HG02571 (cell line): ENCODE measurements around the gene HTT.
"Not testable (repeated sequence)": the region's sequence is repeated elsewhere in the genome, so short reads cannot be mapped to it uniquely, and the experiment has no call there.

Experiments used
- ATAC-seq: cut with Tn5 transposase; IDR thresholded peaks from one replicate; pipeline ENCODE4 v1.9.1; 2021; ENCODE audit warnings: mild to moderate bottlenecking, moderate library complexity; ENCODE audit not compliant: unreplicated experiment

The HTT gene

GRCh38 chr4:3118312-3118711 lies 43.8 kb downstream of the HTT start:
- ATAC-seq, result no peak

- no peak for ATAC-seq
Observed at GRCh38 chr4:3119464-3119863, 45.0 kb downstream of the HTT start.

- no peak for ATAC-seq
Observed at GRCh38 chr4:3121110-3121509, 46.6 kb downstream of the HTT start.

- no peak for ATAC-seq
Observed at GRCh38 chr4:3121596-3121995, 47.1 kb downstream of the HTT start.

GRCh38 chr4:3122081-3122563 lies 47.6 kb downstream of the HTT start:
- no peak for ATAC-seq

- no peak for ATAC-seq
Observed at GRCh38 chr4:3123181-3123671, 48.7 kb downstream of the HTT start.

GRCh38 chr4:3124070-3124767 lies 49.7 kb downstream of the HTT start:
- no peak for ATAC-seq

- ATAC-seq, result no peak
Observed at GRCh38 chr4:3127112-3127511, 52.6 kb downstream of the HTT start.

GRCh38 chr4:3128058-3128457 lies 53.6 kb downstream of the HTT start:
- ATAC-seq, result no peak

- ATAC-seq, result no peak
Observed at GRCh38 chr4:3128976-3129375, 54.5 kb downstream of the HTT start.

GRCh38 chr4:3130201-3130600 lies 55.7 kb downstream of the HTT start:
- ATAC-seq, result no peak

GRCh38 chr4:3130826-3131225 lies 56.3 kb downstream of the HTT start:
- no peak for ATAC-seq

GRCh38 chr4:3134201-3134600 lies 59.7 kb downstream of the HTT start:
- ATAC-seq, result no peak

GRCh38 chr4:3135155-3136011 lies 60.9 kb downstream of the HTT start:
- no peak for ATAC-seq

- no peak for ATAC-seq
Observed at GRCh38 chr4:3136454-3136853, 62.0 kb downstream of the HTT start.

- no peak for ATAC-seq
Observed at GRCh38 chr4:3137908-3138307, 63.4 kb downstream of the HTT start.

GRCh38 chr4:3145234-3145924 lies 70.9 kb downstream of the HTT start:
- ATAC-seq, result no peak

- no peak for ATAC-seq
Observed at GRCh38 chr4:3148926-3149325, 74.4 kb downstream of the HTT start.

- not testable (repeated sequence) for ATAC-seq
Observed at GRCh38 chr4:3151238-3151637, 76.8 kb downstream of the HTT start.

- no peak for ATAC-seq
Observed at GRCh38 chr4:3157366-3157765, 82.9 kb downstream of the HTT start.

GRCh38 chr4:3158841-3159240 lies 84.4 kb downstream of the HTT start:
- no peak for ATAC-seq
